NB4 (cell line): ENCODE data around the gene ASIC1.

ENCODE experiments used
- CTCF ChIP-seq: IDR thresholded peaks from one replicate; pipeline ENCODE4 v1.5.1; 2012; ENCODE audit warnings: low read depth, low read length
- POLR2A ChIP-seq: IDR thresholded peaks from 2 replicates; pipeline ENCODE4 v1.6.1; 2011; ENCODE audit warnings: mild to moderate bottlenecking; ENCODE audit not compliant: insufficient read length; ENCODE audit errors: extremely low read depth

GRCh38 chr12:50062728-50063460 is 5.5 kb downstream of the ASIC1 start:
- no peak for TF ChIP-seq POLR2A
- no peak for TF ChIP-seq CTCF
